ENCODE measurements around the gene PADI2. TPM values are rescaled to one million over a fixed set of nuclear protein-coding genes. Genes with fewer than 3 reads are reported as not detected.

Gene PADI2
- total RNA-seq, 4 donors from 2014 or later, result 0.29 to 2.8 (median 0.67) TPM

DNA sequence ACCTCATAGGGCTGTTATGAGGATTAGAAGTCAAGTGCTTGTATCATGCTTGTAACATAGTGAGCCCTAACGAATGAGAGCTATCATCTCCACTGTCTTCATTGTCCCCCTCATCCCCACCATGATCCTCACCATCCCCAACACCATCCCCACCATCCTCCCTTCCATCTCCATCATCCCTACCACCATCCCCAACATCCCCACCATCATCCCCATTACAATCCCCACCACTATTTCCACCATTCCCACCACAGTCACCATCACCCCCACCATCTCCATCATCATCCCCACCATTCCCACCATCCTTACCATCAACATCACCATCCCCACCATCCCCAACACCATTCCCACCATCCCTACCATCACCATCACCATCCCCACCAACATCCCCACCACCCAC lies 46.6 kb upstream of the PADI2 start:
- H3K27me3 ChIP-seq, result no peaks in the 10 kb centered on the region

DNA sequence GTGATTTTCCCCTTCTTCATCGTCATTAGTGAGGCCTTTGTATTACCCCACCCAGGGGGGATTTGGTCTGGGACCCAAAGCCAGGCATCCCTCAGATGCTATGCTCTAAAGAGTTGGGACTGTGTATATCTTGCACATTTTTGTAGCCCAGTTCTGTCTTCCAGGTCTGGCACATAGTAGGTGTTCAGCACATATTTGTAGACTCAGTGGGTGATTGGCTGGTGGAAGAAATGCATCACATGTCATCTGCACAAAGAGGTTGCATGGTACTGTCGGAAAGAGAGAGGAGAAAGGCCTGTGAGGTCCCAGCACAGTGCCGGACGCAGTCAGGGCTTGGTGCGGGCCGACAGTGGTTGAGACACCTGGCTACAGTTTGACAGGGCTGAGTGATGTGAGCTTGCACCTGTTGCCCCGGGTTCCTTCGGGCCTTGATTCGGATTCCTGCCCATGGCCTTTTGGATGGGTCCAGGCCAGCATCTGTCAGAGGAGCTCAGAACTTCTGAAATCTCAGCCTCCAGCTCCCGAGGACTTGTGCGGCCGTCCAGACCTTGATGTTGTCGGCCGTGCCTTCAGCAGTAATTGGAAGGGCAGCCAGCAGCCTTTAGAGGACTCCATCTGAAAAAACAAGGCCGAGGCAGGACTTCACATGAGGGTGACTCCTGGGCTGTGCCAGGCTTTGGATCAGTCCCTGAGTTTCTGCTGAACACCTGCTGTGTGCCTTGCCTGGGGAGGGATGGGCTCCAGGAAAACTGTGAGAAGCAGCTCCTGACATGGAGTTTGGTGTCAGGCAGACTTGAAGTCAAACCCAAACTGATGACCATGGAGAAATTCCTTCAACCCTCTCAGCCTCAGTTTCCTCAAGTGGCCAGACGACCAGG lies 44.8 kb upstream of the PADI2 start:
- H3K27me3 ChIP-seq, result no peaks in the 10 kb centered on the region
- intact Hi-C loops (cut with DNase I; ENCODE audit: low total_unique reads), result no loop called here
- DNase-seq, result no peak
- H3K27ac ChIP-seq, result no peak overlapping the region
- no peaks in the 10 kb centered on the region for H3K9me3 ChIP-seq
- TF ChIP-seq, protein P1, sequence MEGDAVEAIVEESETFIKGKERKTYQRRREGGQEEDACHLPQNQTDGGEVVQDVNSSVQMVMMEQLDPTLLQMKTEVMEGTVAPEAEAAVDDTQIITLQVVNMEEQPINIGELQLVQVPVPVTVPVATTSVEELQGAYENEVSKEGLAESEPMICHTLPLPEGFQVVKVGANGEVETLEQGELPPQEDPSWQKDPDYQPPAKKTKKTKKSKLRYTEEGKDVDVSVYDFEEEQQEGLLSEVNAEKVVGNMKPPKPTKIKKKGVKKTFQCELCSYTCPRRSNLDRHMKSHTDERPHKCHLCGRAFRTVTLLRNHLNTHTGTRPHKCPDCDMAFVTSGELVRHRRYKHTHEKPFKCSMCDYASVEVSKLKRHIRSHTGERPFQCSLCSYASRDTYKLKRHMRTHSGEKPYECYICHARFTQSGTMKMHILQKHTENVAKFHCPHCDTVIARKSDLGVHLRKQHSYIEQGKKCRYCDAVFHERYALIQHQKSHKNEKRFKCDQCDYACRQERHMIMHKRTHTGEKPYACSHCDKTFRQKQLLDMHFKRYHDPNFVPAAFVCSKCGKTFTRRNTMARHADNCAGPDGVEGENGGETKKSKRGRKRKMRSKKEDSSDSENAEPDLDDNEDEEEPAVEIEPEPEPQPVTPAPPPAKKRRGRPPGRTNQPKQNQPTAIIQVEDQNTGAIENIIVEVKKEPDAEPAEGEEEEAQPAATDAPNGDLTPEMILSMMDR (IDR thresholded peaks at IDR 0.05), result no peak
- no peak for TF ChIP-seq POLR2A (IDR thresholded peaks at IDR 0.05)
- H3K36me3 ChIP-seq, result no peaks in the 10 kb centered on the region
- H3K4me3 ChIP-seq, result no peak overlapping the region
- H3K4me1 ChIP-seq, result no peaks in the 10 kb centered on the region

More for the DNA sequence above, 46.6 kb upstream of the PADI2 start:
- no peaks in the 10 kb centered on the region for H3K36me3 ChIP-seq
- no peaks in the 10 kb centered on the region for H3K4me1 ChIP-seq
- no peak for DNase-seq
- intact Hi-C loops (cut with DNase I; ENCODE audit: low total_unique reads), result no loop called here
- no peaks in the 10 kb centered on the region for H3K9me3 ChIP-seq
- no peak overlapping the region for H3K27ac ChIP-seq
- TF ChIP-seq, protein P1 (IDR thresholded peaks at IDR 0.05), result no peak
- TF ChIP-seq POLR2A (IDR thresholded peaks at IDR 0.05), result no peak
- H3K4me3 ChIP-seq, result no peak overlapping the region

DNA sequence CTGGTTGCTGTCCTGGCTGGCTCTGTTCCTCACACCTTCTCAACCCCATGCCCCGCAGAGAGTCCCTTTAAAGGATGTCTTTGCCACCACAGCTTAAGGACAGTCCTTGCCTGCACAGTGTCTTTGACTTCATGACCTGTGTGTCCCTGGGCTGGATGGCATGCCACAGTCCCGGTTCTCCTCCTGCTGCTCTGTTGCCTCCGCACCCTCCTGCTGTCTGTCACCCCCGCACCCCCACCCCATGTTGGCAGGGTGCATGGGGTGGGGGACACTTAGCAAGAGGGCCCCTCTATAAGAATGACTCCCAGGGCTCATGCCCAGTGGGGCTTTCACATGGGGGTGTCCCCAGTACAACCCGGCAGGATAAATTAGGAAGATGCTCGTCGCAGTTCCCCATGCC lies 44.1 kb upstream of the PADI2 start:
- DNase-seq, result no peak
- Histone ChIP-seq H3K4me1 (no peaks in the 10 kb centered on the region), H3K27ac (no peak overlapping the region), H3K36me3 (no peaks in the 10 kb centered on the region), H3K27me3 (no peaks in the 10 kb centered on the region), H3K4me3 (no peak overlapping the region), H3K9me3 (no peaks in the 10 kb centered on the region)
- no peak for TF ChIP-seq POLR2A (IDR thresholded peaks at IDR 0.05)
- TF ChIP-seq, protein P1 (IDR thresholded peaks at IDR 0.05), result no peak
- intact Hi-C loops (cut with DNase I; ENCODE audit: low total_unique reads), result no loop called here

DNA sequence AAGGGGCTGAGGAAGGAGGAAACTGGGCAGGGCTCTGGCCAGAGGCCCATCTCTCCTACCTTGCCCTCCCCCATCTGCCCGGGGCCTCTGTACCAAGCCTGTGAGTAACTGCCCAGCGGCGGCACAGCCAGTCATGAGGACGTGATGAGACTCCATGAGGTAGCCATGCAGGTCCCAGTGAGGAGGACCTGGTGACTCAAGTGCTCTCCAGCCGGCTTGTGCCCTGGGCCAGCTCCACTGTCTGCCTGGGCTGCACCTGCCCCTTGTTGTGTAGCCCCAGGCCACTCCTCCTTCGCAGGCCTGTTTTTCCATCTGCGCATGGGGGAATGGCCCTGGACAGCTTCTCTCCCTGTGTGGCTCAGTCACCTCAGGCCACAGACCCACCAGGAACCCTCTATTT lies 43.7 kb upstream of the PADI2 start:
- intact Hi-C loops (cut with DNase I; ENCODE audit: low total_unique reads), result no loop called here
- Histone ChIP-seq H3K4me3 (no peak overlapping the region), H3K27me3 (no peaks in the 10 kb centered on the region), H3K27ac (no peak overlapping the region), H3K36me3 (no peaks in the 10 kb centered on the region), H3K9me3 (no peaks in the 10 kb centered on the region), H3K4me1 (no peaks in the 10 kb centered on the region)
- TF ChIP-seq, protein P1 (IDR thresholded peaks at IDR 0.05), result no peak
- TF ChIP-seq POLR2A (IDR thresholded peaks at IDR 0.05), result no peak
- DNase-seq, result no peak

DNA sequence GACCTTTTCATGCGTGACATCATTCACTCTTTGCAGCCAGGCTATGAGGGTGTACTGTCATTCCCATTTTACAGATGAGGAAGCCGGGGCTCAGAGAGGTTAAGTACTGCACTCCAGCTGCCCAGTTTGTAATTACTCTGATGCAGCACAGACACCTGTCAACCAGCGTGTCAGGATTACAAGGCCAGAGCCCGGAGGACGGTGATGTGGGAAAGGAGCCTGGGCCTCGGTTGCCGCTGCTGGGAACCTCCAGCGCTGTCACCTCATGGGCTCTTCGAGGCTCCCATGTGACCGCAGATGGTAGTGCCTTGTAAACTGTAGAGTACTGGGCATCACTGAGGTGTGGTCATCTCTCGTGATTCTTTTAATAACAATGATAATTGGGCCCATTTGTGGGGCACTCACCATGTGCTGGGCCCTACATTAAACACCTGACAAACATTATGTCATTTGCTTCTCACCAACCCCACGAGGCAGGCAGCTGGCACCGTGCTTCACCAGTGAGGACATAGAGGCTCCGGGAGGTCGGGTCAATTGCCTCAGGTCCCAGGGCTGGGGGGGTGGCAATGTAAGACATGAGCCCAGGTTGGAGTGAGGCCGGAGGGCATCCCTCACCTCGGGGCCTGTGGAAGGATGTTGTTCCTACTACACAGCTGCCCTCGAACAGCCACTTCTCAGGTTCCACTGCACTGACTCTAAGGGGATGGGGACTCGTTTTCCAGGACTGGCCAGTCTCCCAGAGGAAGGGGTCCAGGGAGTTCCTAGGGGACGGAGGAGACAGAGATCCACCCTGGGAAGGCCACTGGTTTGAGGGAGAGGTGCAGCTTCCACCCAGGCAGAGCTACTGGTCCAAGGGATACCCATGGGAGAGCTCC lies 42.9 kb upstream of the PADI2 start:
- no peaks in the 10 kb centered on the region for H3K9me3 ChIP-seq
- H3K4me3 ChIP-seq, result no peak overlapping the region
- DNase-seq, result no peak
- no peak for TF ChIP-seq POLR2A (IDR thresholded peaks at IDR 0.05)
- TF ChIP-seq, protein P1 (IDR thresholded peaks at IDR 0.05), result no peak
- intact Hi-C loops (cut with DNase I; ENCODE audit: low total_unique reads), result no loop called here
- H3K27me3 ChIP-seq, result no peaks in the 10 kb centered on the region
- no peaks in the 10 kb centered on the region for H3K4me1 ChIP-seq
- H3K27ac ChIP-seq, result no peak overlapping the region
- H3K36me3 ChIP-seq, result no peaks in the 10 kb centered on the region

All from uterus (tissue), 4 donors.